ENCODE measurements around the gene RAD51B. TPM values are rescaled to one million over a fixed set of nuclear protein-coding genes. Genes with fewer than 3 reads are reported as not detected.

RAD51B gene
- total RNA-seq, 1 experiment from 2014 or later, result 23.3 TPM

GRCh38 chr14:68548194-68549076, 728.9 kb downstream of the RAD51B start:
- TSS peak; percentile 51 for BruUV-seq (replicated peaks)
- POLR2A ChIA-PET (ENCODE audit: low non-redundant PET), result interaction anchor here (0.6 to 1.0 kb wide), 2 partner anchors 14 to 245 kb away, joined by 3 to 5 read pairs; partner anchors contain the start of gene ZFP36L1
- intact Hi-C loops (cut with micrococcal nuclease; ENCODE audit: unreplicated experiment), result loop anchor here (2.0 to 5.0 kb wide), 2 partner anchors 134 to 239 kb away; no protein-coding TSS in a partner anchor
- peak; percentile 97 for DNase-seq (ENCODE audit: low spot score)
- no peaks in the 10 kb centered on the region for H3K36me3 ChIP-seq (ENCODE audit: insufficient read depth, low read length, poor library complexity, severe bottlenecking)
- no peak for TF ChIP-seq CTCF (conservative IDR thresholded peaks at IDR 0.05; ENCODE audit: low read depth, low read length)
- TF ChIP-seq EZH2 (IDR thresholded peaks at IDR 0.05; ENCODE audit: borderline replicate concordance, low read depth, low read length, poor library complexity, severe bottlenecking), result no peak
- peak overlapping the region; percentile 95 for H3K27ac ChIP-seq (ENCODE audit: low read depth, low read length, poor library complexity, severe bottlenecking)
- H3K9me3 ChIP-seq (ENCODE audit: low read depth, low read length, poor library complexity, severe bottlenecking), result no peaks in the 10 kb centered on the region
- no peaks in the 10 kb centered on the region for H3K27me3 ChIP-seq (replicated peaks; ENCODE audit: insufficient read depth, low read depth, low read length, poor library complexity)
- no peak overlapping the region for H3K4me3 ChIP-seq (ENCODE audit: low read depth, low read length, poor library complexity, severe bottlenecking)
- CTCF ChIA-PET, result interaction anchor here (0.5 kb wide), 1 partner anchor 244 kb away, joined by 4 read pairs; no protein-coding TSS in a partner anchor
- H3K4me1 ChIP-seq (ENCODE audit: insufficient read depth, low read length, poor library complexity, severe bottlenecking), result peaks cover 62% of the 10 kb centered on the region

DNA sequence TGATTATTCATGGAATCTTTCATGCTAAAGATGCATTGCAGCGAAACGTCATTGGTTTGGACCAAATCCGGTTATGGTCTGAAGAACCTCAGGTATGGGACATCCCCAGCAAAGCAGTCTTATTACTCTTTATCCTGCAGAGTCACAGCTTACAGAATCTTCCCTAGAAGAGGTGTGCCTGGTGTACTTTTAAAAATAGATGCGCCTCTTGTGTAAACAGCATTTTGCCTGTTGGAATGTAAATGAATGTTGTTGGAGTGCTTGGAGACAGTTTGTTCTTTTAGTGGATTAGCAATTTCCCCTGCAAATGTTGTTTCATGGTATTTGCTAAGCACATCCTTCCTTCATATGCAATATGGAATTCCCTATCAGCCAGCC, 730.7 kb downstream of the RAD51B start:
- BruUV-seq (replicated peaks), result no TSS peak
- no peaks in the 10 kb centered on the region for H3K9me3 ChIP-seq (ENCODE audit: low read depth, low read length, poor library complexity, severe bottlenecking)
- peaks cover 66% of the 10 kb centered on the region for H3K4me1 ChIP-seq (ENCODE audit: insufficient read depth, low read length, poor library complexity, severe bottlenecking)
- no peak for DNase-seq (ENCODE audit: low spot score)
- POLR2A ChIA-PET (ENCODE audit: low non-redundant PET), result no interaction called here
- intact Hi-C loops (cut with micrococcal nuclease; ENCODE audit: unreplicated experiment), result no loop called here
- no peak overlapping the region for H3K4me3 ChIP-seq (ENCODE audit: low read depth, low read length, poor library complexity, severe bottlenecking)
- TF ChIP-seq CTCF (conservative IDR thresholded peaks at IDR 0.05; ENCODE audit: low read depth, low read length), result no peak
- no peak for TF ChIP-seq EZH2 (IDR thresholded peaks at IDR 0.05; ENCODE audit: borderline replicate concordance, low read depth, low read length, poor library complexity, severe bottlenecking)
- no peaks in the 10 kb centered on the region for H3K27me3 ChIP-seq (replicated peaks; ENCODE audit: insufficient read depth, low read depth, low read length, poor library complexity)
- CTCF ChIA-PET, result no interaction called here
- no peaks in the 10 kb centered on the region for H3K36me3 ChIP-seq (ENCODE audit: insufficient read depth, low read length, poor library complexity, severe bottlenecking)
- peak overlapping the region; percentile 52 for H3K27ac ChIP-seq (ENCODE audit: low read depth, low read length, poor library complexity, severe bottlenecking)

DNA sequence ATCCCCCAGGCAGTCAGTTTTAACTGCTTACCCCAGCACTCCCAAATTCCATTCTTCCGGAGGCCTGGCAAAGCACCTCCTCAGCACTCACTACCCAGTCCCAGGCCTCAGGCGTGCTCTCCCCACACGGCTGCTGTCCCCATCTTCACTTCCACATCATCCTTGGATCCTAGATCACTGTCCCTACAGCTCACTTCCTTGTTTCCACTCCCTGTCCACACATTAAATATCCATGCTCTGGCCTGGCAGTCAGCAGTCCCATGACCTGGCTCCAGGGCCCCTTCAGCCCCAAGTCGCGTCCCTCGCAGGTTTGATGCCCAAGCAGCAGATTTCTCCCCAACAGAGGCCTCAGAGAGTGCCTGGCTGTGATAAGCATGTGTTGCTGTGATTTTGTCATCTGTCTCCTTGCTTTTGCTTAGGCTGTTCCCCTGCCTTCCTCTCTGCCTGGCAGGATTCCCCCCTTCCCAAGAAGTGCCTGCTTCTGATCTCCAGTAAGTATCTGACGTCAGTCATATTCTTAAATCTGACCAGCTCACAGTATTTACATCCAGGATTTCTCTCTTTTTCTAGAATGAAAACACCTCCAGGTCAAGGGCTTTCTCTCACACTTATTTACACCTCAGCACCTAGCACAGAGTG, 731.6 kb downstream of the RAD51B start:
- H3K4me1 ChIP-seq (ENCODE audit: insufficient read depth, low read length, poor library complexity, severe bottlenecking), result peaks cover 66% of the 10 kb centered on the region
- POLR2A ChIA-PET (ENCODE audit: low non-redundant PET), result no interaction called here
- H3K36me3 ChIP-seq (ENCODE audit: insufficient read depth, low read length, poor library complexity, severe bottlenecking), result no peaks in the 10 kb centered on the region
- TF ChIP-seq EZH2 (IDR thresholded peaks at IDR 0.05; ENCODE audit: borderline replicate concordance, low read depth, low read length, poor library complexity, severe bottlenecking) (no peak), CTCF (conservative IDR thresholded peaks at IDR 0.05; ENCODE audit: low read depth, low read length) (no peak)
- no peak overlapping the region for H3K4me3 ChIP-seq (ENCODE audit: low read depth, low read length, poor library complexity, severe bottlenecking)
- no peaks in the 10 kb centered on the region for H3K27me3 ChIP-seq (replicated peaks; ENCODE audit: insufficient read depth, low read depth, low read length, poor library complexity)
- no TSS peak for BruUV-seq (replicated peaks)
- no peaks in the 10 kb centered on the region for H3K9me3 ChIP-seq (ENCODE audit: low read depth, low read length, poor library complexity, severe bottlenecking)
- no peak for DNase-seq (ENCODE audit: low spot score)
- CTCF ChIA-PET, result no interaction called here
- intact Hi-C loops (cut with micrococcal nuclease; ENCODE audit: unreplicated experiment), result no loop called here
- H3K27ac ChIP-seq (ENCODE audit: low read depth, low read length, poor library complexity, severe bottlenecking), result peak overlapping the region; percentile 52

Data from A673 (cell line).